Stomach (tissue), 4 donors: Measurements from ENCODE around the gene PAK5.

Experiments
- EP300 ChIP-seq: sonication (generic); formaldehyde crosslinking; IDR thresholded peaks from one replicate; pipeline ENCODE4 v1.6.1; 2017; ENCODE audit warnings: antibody characterized with exemption
- POLR2A ChIP-seq, 4 donors: fragments of 450-650 bp; IDR thresholded peaks; one replicate each; pipeline ENCODE4 v1.6.1; 2016; ENCODE audit warnings: antibody characterized with exemption in 4 of 4, control low read depth in 2 of 4, mild to moderate bottlenecking in 1 of 4, moderate library complexity in 1 of 4
- POLR2AphosphoS5 ChIP-seq, 3 donors: sonication (generic); formaldehyde crosslinking; IDR thresholded peaks; one replicate each; pipeline ENCODE4 v1.6.1; 2016; ENCODE audit warnings: antibody characterized with exemption in 3 of 3
- TF ChIP-seq, protein P1 (sequence below), 7 experiments: fragments of 450-650 bp in 4 of 7; fragments of 200-600 bp in 3 of 7; sonication (generic) in 3 of 7; IDR thresholded peaks; one replicate each; pipeline ENCODE4 v1.5.1; 2016 to 2019; ENCODE audit warnings: antibody characterized with exemption in 7 of 7, control low read depth in 2 of 7, mild to moderate bottlenecking in 1 of 7

GRCh38 chr20:9647741-9648140 is 191.1 kb downstream of the PAK5 start:
- TF ChIP-seq, protein P1, sequence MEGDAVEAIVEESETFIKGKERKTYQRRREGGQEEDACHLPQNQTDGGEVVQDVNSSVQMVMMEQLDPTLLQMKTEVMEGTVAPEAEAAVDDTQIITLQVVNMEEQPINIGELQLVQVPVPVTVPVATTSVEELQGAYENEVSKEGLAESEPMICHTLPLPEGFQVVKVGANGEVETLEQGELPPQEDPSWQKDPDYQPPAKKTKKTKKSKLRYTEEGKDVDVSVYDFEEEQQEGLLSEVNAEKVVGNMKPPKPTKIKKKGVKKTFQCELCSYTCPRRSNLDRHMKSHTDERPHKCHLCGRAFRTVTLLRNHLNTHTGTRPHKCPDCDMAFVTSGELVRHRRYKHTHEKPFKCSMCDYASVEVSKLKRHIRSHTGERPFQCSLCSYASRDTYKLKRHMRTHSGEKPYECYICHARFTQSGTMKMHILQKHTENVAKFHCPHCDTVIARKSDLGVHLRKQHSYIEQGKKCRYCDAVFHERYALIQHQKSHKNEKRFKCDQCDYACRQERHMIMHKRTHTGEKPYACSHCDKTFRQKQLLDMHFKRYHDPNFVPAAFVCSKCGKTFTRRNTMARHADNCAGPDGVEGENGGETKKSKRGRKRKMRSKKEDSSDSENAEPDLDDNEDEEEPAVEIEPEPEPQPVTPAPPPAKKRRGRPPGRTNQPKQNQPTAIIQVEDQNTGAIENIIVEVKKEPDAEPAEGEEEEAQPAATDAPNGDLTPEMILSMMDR (IDR thresholded peaks at IDR 0.05), result no peak
- TF ChIP-seq EP300 (no peak), POLR2A (IDR thresholded peaks at IDR 0.05) (no peak), POLR2AphosphoS5 (IDR thresholded peaks at IDR 0.05) (no peak)
